GM12875 (cell line): ENCODE results near the gene SMIM35.

ENCODE experiments used
- H3K4me3 ChIP-seq: one replicate; pipeline ENCODE4 v1.5.1; 2011; ENCODE audit warnings: low read depth, low read length, control low read depth
- CTCF ChIP-seq: IDR thresholded peaks from 2 replicates; pipeline ENCODE4 v1.5.1; 2011; ENCODE audit warnings: low read depth, mild to moderate bottlenecking, control low read depth, inconsistent platforms, low read length, moderate library complexity, borderline replicate concordance; ENCODE audit not compliant: insufficient read depth

SMIM35 gene

GRCh38 chr11:118046964-118047700 is 39.6 kb downstream of the SMIM35 start:
- TF ChIP-seq CTCF = no peak

GRCh38 chr11:118046051-118046963 is 40.5 kb downstream of the SMIM35 start:
- no peak for TF ChIP-seq CTCF

More at GRCh38 chr11:118046964-118047700, 39.6 kb downstream of the SMIM35 start:
- no peak overlapping the region for H3K4me3 ChIP-seq

GRCh38 chr11:118045191-118045590 is 41.6 kb downstream of the SMIM35 start:
- H3K4me3 ChIP-seq = no peak overlapping the region
- no peak for TF ChIP-seq CTCF

More at GRCh38 chr11:118046051-118046963, 40.5 kb downstream of the SMIM35 start:
- no peak overlapping the region for H3K4me3 ChIP-seq

GRCh38 chr11:118042796-118043195 is 44.0 kb downstream of the SMIM35 start:
- TF ChIP-seq CTCF = no peak
- H3K4me3 ChIP-seq = no peak overlapping the region

GRCh38 chr11:118042141-118042540 is 44.6 kb downstream of the SMIM35 start:
- H3K4me3 ChIP-seq = no peak overlapping the region
- TF ChIP-seq CTCF = no peak

GRCh38 chr11:118033443-118033842 is 53.3 kb downstream of the SMIM35 start:
- H3K4me3 ChIP-seq = no peak overlapping the region
- TF ChIP-seq CTCF = no peak

GRCh38 chr11:118028626-118029025 is 58.1 kb downstream of the SMIM35 start:
- TF ChIP-seq CTCF = no peak

More at GRCh38 chr11:118028626-118029025, 58.1 kb downstream of the SMIM35 start:
- H3K4me3 ChIP-seq = no peak overlapping the region
